Measurements from ENCODE around the gene OR51E1.

Gene OR51E1

DNA sequence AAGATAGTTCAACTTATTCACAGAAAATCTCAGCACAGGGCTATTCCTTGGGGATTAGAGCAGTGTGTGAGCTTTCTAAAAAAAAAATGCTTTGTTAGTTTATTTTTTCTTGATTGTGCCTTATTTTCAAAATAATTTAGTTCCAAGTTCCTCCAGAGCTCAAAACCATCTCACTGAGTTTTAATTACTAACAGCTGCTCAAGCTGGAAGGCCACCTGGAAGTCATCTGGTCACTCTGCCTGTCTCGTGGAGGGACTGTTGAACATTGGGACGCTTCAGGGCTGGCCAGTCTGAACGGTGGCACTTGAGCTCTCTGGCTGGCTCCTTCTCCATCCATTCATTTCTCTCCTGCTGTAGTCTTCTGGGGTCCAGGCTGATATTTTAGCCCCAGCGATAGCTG lies 4.0 kb downstream of the OR51E1 start:
- TF ChIP-seq, protein P1, sequence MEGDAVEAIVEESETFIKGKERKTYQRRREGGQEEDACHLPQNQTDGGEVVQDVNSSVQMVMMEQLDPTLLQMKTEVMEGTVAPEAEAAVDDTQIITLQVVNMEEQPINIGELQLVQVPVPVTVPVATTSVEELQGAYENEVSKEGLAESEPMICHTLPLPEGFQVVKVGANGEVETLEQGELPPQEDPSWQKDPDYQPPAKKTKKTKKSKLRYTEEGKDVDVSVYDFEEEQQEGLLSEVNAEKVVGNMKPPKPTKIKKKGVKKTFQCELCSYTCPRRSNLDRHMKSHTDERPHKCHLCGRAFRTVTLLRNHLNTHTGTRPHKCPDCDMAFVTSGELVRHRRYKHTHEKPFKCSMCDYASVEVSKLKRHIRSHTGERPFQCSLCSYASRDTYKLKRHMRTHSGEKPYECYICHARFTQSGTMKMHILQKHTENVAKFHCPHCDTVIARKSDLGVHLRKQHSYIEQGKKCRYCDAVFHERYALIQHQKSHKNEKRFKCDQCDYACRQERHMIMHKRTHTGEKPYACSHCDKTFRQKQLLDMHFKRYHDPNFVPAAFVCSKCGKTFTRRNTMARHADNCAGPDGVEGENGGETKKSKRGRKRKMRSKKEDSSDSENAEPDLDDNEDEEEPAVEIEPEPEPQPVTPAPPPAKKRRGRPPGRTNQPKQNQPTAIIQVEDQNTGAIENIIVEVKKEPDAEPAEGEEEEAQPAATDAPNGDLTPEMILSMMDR (IDR thresholded peaks at IDR 0.05; ENCODE audit: low read depth, low read length, missing control alignments), result no peak
- no peak overlapping the region for H3K4me3 ChIP-seq (ENCODE audit: low read depth, low read length)
- no peak for DNase-seq (ENCODE audit: low read depth)

DNA sequence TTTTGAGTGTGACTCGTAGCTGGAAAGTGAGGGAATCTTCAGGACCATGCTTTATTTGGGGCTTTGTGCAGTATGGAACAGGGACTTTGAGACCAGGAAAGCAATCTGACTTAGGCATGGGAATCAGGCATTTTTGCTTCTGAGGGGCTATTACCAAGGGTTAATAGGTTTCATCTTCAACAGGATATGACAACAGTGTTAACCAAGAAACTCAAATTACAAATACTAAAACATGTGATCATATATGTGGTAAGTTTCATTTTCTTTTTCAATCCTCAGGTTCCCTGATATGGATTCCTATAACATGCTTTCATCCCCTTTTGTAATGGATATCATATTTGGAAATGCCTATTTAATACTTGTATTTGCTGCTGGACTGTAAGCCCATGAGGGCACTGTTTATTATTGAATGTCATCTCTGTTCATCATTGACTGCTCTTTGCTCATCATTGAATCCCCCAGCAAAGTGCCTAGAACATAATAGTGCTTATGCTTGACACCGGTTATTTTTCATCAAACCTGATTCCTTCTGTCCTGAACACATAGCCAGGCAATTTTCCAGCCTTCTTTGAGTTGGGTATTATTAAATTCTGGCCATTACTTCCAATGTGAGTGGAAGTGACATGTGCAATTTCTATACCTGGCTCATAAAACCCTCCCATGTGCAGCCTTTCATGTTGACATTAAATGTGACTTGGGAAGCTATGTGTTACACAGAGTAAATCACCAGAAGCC lies 11.0 kb downstream of the OR51E1 start:
- TF ChIP-seq, protein P1 (IDR thresholded peaks at IDR 0.05; ENCODE audit: low read depth, low read length, missing control alignments), result no peak
- DNase-seq (ENCODE audit: low read depth), result no peak
- no peak overlapping the region for H3K4me3 ChIP-seq (ENCODE audit: low read depth, low read length)

GRCh38 chr11:4658629-4659445 lies 15.1 kb downstream of the OR51E1 start:
- TF ChIP-seq, protein P1 (IDR thresholded peaks at IDR 0.05; ENCODE audit: low read depth, low read length, missing control alignments), result no peak
- H3K4me3 ChIP-seq (ENCODE audit: low read depth, low read length), result no peak overlapping the region
- DNase-seq (ENCODE audit: low read depth), result no peak

- no peak overlapping the region for H3K4me3 ChIP-seq (ENCODE audit: low read depth, low read length)
- TF ChIP-seq, protein P1 (IDR thresholded peaks at IDR 0.05; ENCODE audit: low read depth, low read length, missing control alignments), result no peak
- no peak for DNase-seq (ENCODE audit: low read depth)
Measured at GRCh38 chr11:4662876-4663275, 19.1 kb downstream of the OR51E1 start.

DNA sequence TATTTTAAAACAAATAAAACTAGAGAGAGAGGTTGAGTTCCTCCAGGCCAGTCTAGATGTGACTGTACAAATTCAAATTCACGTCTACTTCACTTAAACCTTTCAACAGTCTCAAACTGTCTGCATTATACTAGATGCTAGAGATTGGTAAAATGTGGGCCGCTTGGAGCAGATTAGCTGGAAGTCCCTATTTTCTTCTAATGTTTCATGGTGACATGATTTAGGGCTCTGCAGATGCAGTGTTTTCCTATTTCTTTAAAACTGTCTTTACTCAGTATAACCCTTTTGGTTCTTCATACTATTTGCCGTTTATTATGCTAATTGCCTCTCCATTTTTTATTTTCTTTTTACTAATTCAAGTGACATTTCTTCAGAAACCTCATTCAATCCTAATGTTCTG lies 20.4 kb downstream of the OR51E1 start:
- DNase-seq (ENCODE audit: low read depth), result no peak
- TF ChIP-seq, protein P1 (IDR thresholded peaks at IDR 0.05; ENCODE audit: low read depth, low read length, missing control alignments), result no peak
- no peak overlapping the region for H3K4me3 ChIP-seq (ENCODE audit: low read depth, low read length)

DNA sequence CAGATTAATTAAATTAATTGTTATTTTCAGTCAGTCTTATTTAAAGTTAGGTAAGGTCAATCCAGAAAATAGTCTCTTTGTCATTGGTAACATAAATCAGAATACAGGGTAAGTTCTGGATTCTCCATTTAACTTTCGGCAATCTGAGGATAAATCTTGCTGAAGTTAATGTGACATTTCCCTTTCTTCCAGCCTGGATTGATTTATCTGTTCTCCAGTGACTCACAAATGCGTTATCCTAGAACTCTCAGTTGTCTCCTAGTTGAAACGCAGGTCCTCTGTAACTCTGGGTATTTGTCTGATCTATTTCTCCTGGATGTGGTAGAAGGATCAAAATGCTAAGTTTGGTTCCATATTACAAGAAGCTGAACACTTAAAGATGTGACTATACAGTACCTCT lies 21.0 kb downstream of the OR51E1 start:
- H3K4me3 ChIP-seq (ENCODE audit: low read depth, low read length), result no peak overlapping the region
- TF ChIP-seq, protein P1 (IDR thresholded peaks at IDR 0.05; ENCODE audit: low read depth, low read length, missing control alignments), result no peak
- DNase-seq (ENCODE audit: low read depth), result no peak

Measured in GM12864 (cell line).